Skin of body (tissue), 2 donors: Measurements from ENCODE around the gene FMNL2. TPM values are rescaled to one million over a fixed set of nuclear protein-coding genes. Genes with fewer than 3 reads are reported as not detected.

Source experiments
- DNase-seq: peaks from one replicate; lab custom pipeline; 2025; lab: John Stamatoyannopoulos, UW
- total RNA-seq: library from RNA; depleted of rRNA; stranded (reverse); fragments of >200 nt; gene quantifications from one replicate; pipeline ENCODE4 v1.2.3, GENCODE V29; 2014

FMNL2 gene
- total RNA-seq, 1 donor from 2014 or later: 43.7 TPM

- DNase-seq: no peak
Measured at GRCh38 chr2:152339556-152340286, 4.7 kb downstream of the FMNL2 start.

GRCh38 chr2:152342259-152343046 is 7.5 kb downstream of the FMNL2 start:
- no peak for DNase-seq

GRCh38 chr2:152343426-152343825 is 8.5 kb downstream of the FMNL2 start:
- no peak for DNase-seq

- no peak for DNase-seq
Measured at GRCh38 chr2:152344579-152345195, 9.7 kb downstream of the FMNL2 start.

GRCh38 chr2:152347076-152347475 is 12.1 kb downstream of the FMNL2 start:
- no peak for DNase-seq

- no peak for DNase-seq
Measured at GRCh38 chr2:152348388-152348787, 13.4 kb downstream of the FMNL2 start.

- DNase-seq: no peak
Measured at GRCh38 chr2:152349416-152349815, 14.4 kb downstream of the FMNL2 start.

GRCh38 chr2:152350155-152350679 is 15.2 kb downstream of the FMNL2 start:
- no peak for DNase-seq

- no peak for DNase-seq
Measured at GRCh38 chr2:152352616-152353015, 17.6 kb downstream of the FMNL2 start.

- no peak for DNase-seq
Measured at GRCh38 chr2:152353364-152353763, 18.4 kb downstream of the FMNL2 start.

GRCh38 chr2:152354069-152354755 is 19.2 kb downstream of the FMNL2 start:
- no peak for DNase-seq

- peak; percentile 76 for DNase-seq
Measured at GRCh38 chr2:152354909-152355308, 19.9 kb downstream of the FMNL2 start.

GRCh38 chr2:152355409-152355831 is 20.4 kb downstream of the FMNL2 start:
- DNase-seq: peak; percentile 42

- no peak for DNase-seq
Measured at GRCh38 chr2:152359573-152360363, 24.8 kb downstream of the FMNL2 start.

GRCh38 chr2:152363936-152364335 is 29.0 kb downstream of the FMNL2 start:
- no peak for DNase-seq

- peak; percentile 40 for DNase-seq
Measured at GRCh38 chr2:152367547-152368390, 32.8 kb downstream of the FMNL2 start.

GRCh38 chr2:152369176-152369860 is 34.3 kb downstream of the FMNL2 start:
- DNase-seq: no peak

GRCh38 chr2:152370783-152371182 is 35.8 kb downstream of the FMNL2 start:
- DNase-seq: no peak

GRCh38 chr2:152372438-152372984 is 37.5 kb downstream of the FMNL2 start:
- no peak for DNase-seq
